Spleen (tissue), 11 donors: Measurements from ENCODE around the gene CDK8. TPM values are rescaled to one million over a fixed set of nuclear protein-coding genes. Genes with fewer than 3 reads are reported as not detected.
"Not testable (repeated sequence)": the region's sequence is repeated elsewhere in the genome, so short reads cannot be mapped to it uniquely, and the experiment has no call there.

Experiments used
- DNase-seq: peaks from one replicate; pipeline ENCODE4 v3.0.0-alpha.2; 2020
- H3K27ac ChIP-seq, 8 donors: fragments of 200-600 bp; sonication (generic) in 7 of 8; 1 replicate in 4 of 8; 2 replicates in 4 of 8; pipeline versions ENCODE4 v1.5.0 to v1.8.0; 2016 to 2021; ENCODE audit warnings: inconsistent platforms in 4 of 8, mild to moderate bottlenecking in 4 of 8, moderate library complexity in 1 of 8
- H3K27me3 ChIP-seq, 7 donors: fragments of 200-600 bp; sonication (generic) in 6 of 7; replicated peaks in 1 of 7; 1 replicate in 4 of 7; 2 replicates in 3 of 7; pipeline versions ENCODE4 v1.5.0 to v1.8.0; 2016 to 2021; ENCODE audit warnings: inconsistent platforms in 3 of 7, mild to moderate bottlenecking in 1 of 7
- H3K36me3 ChIP-seq, 6 donors: fragments of 200-600 bp; sonication (generic) in 5 of 6; 1 replicate in 4 of 6; 2 replicates in 2 of 6; pipeline versions ENCODE4 v1.5.0 to v1.8.0; 2016 to 2021; ENCODE audit warnings: inconsistent platforms in 2 of 6
- H3K4me1 ChIP-seq, 6 donors: fragments of 200-600 bp; sonication (generic) in 5 of 6; 1 replicate in 3 of 6; 2 replicates in 3 of 6; pipeline versions ENCODE4 v1.5.0 to v1.8.0; 2016 to 2021; ENCODE audit warnings: inconsistent platforms in 3 of 6
- H3K4me3 ChIP-seq, 8 donors: fragments of 200-600 bp; sonication (generic) in 7 of 8; 1 replicate in 4 of 8; 2 replicates in 4 of 8; pipeline versions ENCODE4 v1.5.0 to v1.8.0; 2016 to 2021; ENCODE audit warnings: inconsistent platforms in 4 of 8, mild to moderate bottlenecking in 4 of 8, moderate library complexity in 2 of 8
- H3K9me3 ChIP-seq, 8 donors: fragments of 200-600 bp; sonication (generic) in 7 of 8; 1 replicate in 4 of 8; 2 replicates in 4 of 8; pipeline versions ENCODE4 v1.5.0 to v1.8.0; 2016 to 2021; ENCODE audit warnings: inconsistent platforms in 4 of 8
- POLR2A ChIP-seq, 3 donors: fragments of 450-650 bp; IDR thresholded peaks; one replicate each; pipeline ENCODE4 v1.5.1; 2017; ENCODE audit warnings: antibody characterized with exemption in 3 of 3, mild to moderate bottlenecking in 1 of 3
- POLR2AphosphoS5 ChIP-seq, 3 donors: sonication (generic); formaldehyde crosslinking; IDR thresholded peaks; one replicate each; pipeline ENCODE4 v1.5.1; 2017; ENCODE audit warnings: antibody characterized with exemption in 3 of 3
- WGBS, 5 donors: extraction: QIAGEN DNeasy Blood & Tissue Kit in 3 of 5; methylation state at CpG; one replicate each; pipeline versions ENCODE4 v1.1.5 to v1.1.7; 2013 to 2018; 5-methylcytosine and 5-hydroxymethylcytosine counted together
- intact Hi-C: fragments of 100-400 bp; cut with DNase I; formaldehyde crosslinking; loops from one replicate; pipeline ENCODE4 v1.15.0; 2023; ENCODE audit warnings: low total_unique reads
- polyA plus RNA-seq, 3 donors: library from polyadenylated mRNA; stranded (reverse); fragments of 200-250 nt; gene quantifications; one replicate each; pipeline ENCODE4 v1.2.1, GENCODE V29; 2013
- total RNA-seq, 7 donors: library from RNA; depleted of rRNA in 3 of 7; stranded (reverse); fragments of >200 nt in 3 of 7; fragmentation: NEBNext Ultra II Directional in 4 of 7; extraction: Animal tissue kit (Norgen Biotek cat#: 25700) in 4 of 7; gene quantifications; one replicate each; pipeline versions ENCODE4 v1.1.0 to v1.2.1, GENCODE V29; 2016 to 2021
- TF ChIP-seq, protein P1 (sequence below), 11 experiments: fragments of 200-600 bp in 7 of 11; fragments of 450-650 bp in 4 of 11; sonication (generic) in 4 of 11; IDR thresholded peaks in 8 of 11; conservative IDR thresholded peaks in 3 of 11; 1 replicate in 7 of 11; 2 replicates in 4 of 11; pipeline versions ENCODE4 v1.4.0 to v1.8.0; 2016 to 2021; ENCODE audit warnings: antibody characterized with exemption in 11 of 11, inconsistent platforms in 4 of 11, mild to moderate bottlenecking in 1 of 11
- donor health status: healthy with polysubstance abuse.
- donor health status: DM: no; HTN: no; CAD: no; lungs with moderate emphysema.
- donor health status: DM: no; HTN: no; CAD: no.
- donor health status: Bipolar disorder and iron deficiency.
- donor health status: healthy.
- donor health status: DM: no; HTN: no; CAD: no.
- donor health status: DM: yes; HTN: yes; CAD: no.

Gene CDK8
- total and polyA plus RNA-seq, 10 donors, result 7.8 to 16.4 (median 9.2) TPM

DNA sequence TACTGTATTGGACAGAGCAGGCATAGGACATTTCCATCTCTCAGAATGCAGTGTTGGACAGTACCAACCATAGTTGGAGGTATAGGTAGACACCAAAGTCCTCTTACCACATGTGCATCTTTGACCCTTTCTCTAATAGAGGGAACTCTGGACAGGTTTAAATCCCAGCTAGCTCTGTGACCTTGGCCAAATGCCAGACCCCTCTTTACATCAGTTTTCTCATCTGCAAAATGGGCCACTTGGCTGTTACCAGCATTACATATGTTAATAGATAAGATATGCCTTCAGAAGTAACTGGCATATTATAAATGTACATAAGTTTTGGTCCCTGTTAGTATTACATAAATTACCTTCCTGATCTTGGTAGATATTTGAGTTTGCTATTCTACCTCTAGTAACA is 54.3 kb downstream of the CDK8 start:
- TF ChIP-seq, protein P1, sequence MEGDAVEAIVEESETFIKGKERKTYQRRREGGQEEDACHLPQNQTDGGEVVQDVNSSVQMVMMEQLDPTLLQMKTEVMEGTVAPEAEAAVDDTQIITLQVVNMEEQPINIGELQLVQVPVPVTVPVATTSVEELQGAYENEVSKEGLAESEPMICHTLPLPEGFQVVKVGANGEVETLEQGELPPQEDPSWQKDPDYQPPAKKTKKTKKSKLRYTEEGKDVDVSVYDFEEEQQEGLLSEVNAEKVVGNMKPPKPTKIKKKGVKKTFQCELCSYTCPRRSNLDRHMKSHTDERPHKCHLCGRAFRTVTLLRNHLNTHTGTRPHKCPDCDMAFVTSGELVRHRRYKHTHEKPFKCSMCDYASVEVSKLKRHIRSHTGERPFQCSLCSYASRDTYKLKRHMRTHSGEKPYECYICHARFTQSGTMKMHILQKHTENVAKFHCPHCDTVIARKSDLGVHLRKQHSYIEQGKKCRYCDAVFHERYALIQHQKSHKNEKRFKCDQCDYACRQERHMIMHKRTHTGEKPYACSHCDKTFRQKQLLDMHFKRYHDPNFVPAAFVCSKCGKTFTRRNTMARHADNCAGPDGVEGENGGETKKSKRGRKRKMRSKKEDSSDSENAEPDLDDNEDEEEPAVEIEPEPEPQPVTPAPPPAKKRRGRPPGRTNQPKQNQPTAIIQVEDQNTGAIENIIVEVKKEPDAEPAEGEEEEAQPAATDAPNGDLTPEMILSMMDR (IDR thresholded peaks at IDR 0.05 in 8 of 11, conservative IDR thresholded peaks at IDR 0.05 in 3 of 11), result no peak
- DNase-seq, result no peak
- H3K9me3 ChIP-seq, result peaks cover 0 to 5% (median 0%) of the 10 kb centered on the region in 8 donors
- intact Hi-C loops, result no loop called here
- no peak overlapping the region for H3K4me3 ChIP-seq
- H3K36me3 ChIP-seq, result no peaks in the 10 kb centered on the region
- H3K27me3 ChIP-seq, result no peaks in the 10 kb centered on the region
- peaks cover 0 to 28% (median 11%) of the 10 kb centered on the region in 6 donors for H3K4me1 ChIP-seq
- no peak overlapping the region for H3K27ac ChIP-seq

DNA sequence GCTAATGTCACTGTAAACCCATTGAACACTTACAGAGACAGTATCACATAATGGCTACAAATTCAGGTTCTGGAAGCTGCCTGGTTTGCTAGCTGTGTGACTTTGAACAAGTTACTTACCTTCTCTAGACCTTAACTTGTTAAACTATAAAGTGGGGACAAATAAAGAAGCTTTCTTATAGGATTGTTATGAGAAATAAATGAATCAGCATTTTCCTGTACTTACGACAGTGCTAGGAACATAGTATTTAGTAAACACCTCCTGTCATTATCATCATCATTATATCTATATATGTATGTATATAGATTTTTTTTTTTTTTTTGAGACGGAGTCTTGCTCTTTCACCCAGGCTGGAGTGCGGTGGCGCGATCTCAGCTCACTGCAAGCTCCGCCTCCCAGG is 54.9 kb downstream of the CDK8 start:
- DNase-seq, result no peak
- H3K27me3 ChIP-seq, result no peaks in the 10 kb centered on the region
- intact Hi-C loops, result no loop called here
- no peak for TF ChIP-seq POLR2AphosphoS5 (IDR thresholded peaks at IDR 0.05)
- no peak for TF ChIP-seq POLR2A (IDR thresholded peaks at IDR 0.05)
- TF ChIP-seq, protein P1 (IDR thresholded peaks at IDR 0.05 in 8 of 11, conservative IDR thresholded peaks at IDR 0.05 in 3 of 11), result no peak
- peaks cover 0 to 5% (median 0%) of the 10 kb centered on the region in 8 donors for H3K9me3 ChIP-seq
- H3K4me3 ChIP-seq, result no peak overlapping the region
- H3K36me3 ChIP-seq, result no peaks in the 10 kb centered on the region
- WGBS, 5 donors, result 89 to 98% (median 94%) methylated on average over 4 to 6 of the region's 6 CpGs
- peaks cover 0 to 24% (median 9%) of the 10 kb centered on the region in 6 donors for H3K4me1 ChIP-seq
- H3K27ac ChIP-seq, result no peak overlapping the region

DNA sequence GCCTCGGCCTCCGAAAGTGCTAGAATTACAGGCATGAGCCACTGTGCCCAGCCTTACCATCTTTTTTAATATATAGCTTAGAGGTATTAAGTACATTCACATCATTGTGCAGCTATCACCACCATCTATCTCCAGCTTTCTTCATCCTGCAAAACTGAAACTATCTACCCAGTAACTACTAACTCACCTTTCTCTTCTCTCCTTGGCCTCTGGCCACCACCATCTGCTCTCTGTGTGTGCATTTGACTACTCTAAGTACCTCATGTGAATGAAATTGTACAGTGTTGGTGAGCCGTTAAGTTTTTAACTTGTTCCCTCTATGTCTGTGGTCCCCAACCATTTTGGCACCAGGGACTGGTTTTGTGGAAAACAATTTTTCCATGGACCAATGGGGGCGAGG is 56.1 kb downstream of the CDK8 start:
- Histone ChIP-seq H3K36me3 (no peaks in the 10 kb centered on the region), H3K4me1 (peaks cover 0 to 13% (median 3%) of the 10 kb centered on the region in 6 donors), H3K27me3 (no peaks in the 10 kb centered on the region), H3K4me3 (no peak overlapping the region), H3K9me3 (peaks cover 0 to 5% (median 0%) of the 10 kb centered on the region in 8 donors), H3K27ac (no peak overlapping the region)
- intact Hi-C loops, result no loop called here
- DNase-seq, result no peak
- TF ChIP-seq, protein P1 (IDR thresholded peaks at IDR 0.05 in 8 of 11, conservative IDR thresholded peaks at IDR 0.05 in 3 of 11), result no peak
- TF ChIP-seq POLR2A (IDR thresholded peaks at IDR 0.05), result no peak
- no peak for TF ChIP-seq POLR2AphosphoS5 (IDR thresholded peaks at IDR 0.05)
- WGBS, 5 donors, result 94 to 98% (median 95%) methylated on average over 4 of the region's 4 CpGs

DNA sequence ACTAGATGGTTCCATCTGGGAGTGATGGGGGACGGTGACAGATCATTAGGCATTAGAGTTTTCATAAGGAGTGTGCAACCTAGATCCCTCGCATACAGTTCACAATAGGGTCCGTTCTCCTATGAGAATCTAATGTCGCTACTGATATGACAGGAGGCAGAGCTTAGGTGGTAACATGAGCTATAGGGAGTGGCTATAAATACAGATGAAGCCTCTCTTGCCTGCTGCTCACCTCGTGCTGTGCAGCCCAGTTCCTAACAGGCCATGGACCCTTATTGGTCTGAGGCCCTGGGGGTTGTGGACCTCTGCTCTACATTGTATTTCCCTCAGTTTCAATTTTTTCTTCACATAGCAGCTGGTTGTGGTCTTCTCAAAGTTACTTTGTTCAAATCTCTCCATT is 56.5 kb downstream of the CDK8 start:
- WGBS, 5 donors, result 88 to 96% (median 95%) methylated on average over 5 of the region's 5 CpGs
- H3K9me3 ChIP-seq, result peaks cover 0 to 5% (median 0%) of the 10 kb centered on the region in 8 donors
- H3K36me3 ChIP-seq, result no peaks in the 10 kb centered on the region
- H3K4me1 ChIP-seq, result peaks cover 0 to 9% (median 2%) of the 10 kb centered on the region in 6 donors
- DNase-seq, result no peak
- intact Hi-C loops, result no loop called here
- H3K27me3 ChIP-seq, result no peaks in the 10 kb centered on the region
- no peak overlapping the region for H3K27ac ChIP-seq
- TF ChIP-seq POLR2AphosphoS5 (IDR thresholded peaks at IDR 0.05) (no peak), POLR2A (IDR thresholded peaks at IDR 0.05) (no peak)
- TF ChIP-seq, protein P1 (IDR thresholded peaks at IDR 0.05 in 8 of 11, conservative IDR thresholded peaks at IDR 0.05 in 3 of 11), result no peak
- H3K4me3 ChIP-seq, result no peak overlapping the region

DNA sequence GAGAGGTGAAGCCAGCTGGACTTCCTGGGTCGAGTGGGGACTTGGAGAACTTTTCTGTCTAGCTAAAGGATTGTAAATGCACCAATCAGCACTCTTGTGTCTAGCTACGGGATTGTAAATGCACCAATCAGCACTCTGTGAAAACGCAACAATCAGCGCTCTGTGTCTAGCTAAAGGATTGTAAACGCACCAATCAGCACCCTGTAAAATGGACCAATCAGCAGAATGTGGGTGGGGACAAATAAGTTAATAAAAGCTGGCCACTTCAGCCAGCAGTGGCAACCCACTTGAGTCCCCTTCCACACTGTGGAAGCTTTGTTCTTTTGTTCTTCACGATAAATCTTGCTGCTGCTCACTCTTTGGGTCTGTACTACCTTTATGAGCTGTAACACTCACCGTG is 58.1 kb downstream of the CDK8 start:
- H3K27me3 ChIP-seq, DNase-seq, intact Hi-C loops, H3K27ac ChIP-seq, H3K9me3 ChIP-seq, H3K36me3 ChIP-seq, H3K4me1 ChIP-seq, H3K4me3 ChIP-seq: not testable (repeated sequence)
- 93 to 98% (median 96%) methylated on average over 6 to 7 of the region's 7 CpGs for WGBS, 5 donors

DNA sequence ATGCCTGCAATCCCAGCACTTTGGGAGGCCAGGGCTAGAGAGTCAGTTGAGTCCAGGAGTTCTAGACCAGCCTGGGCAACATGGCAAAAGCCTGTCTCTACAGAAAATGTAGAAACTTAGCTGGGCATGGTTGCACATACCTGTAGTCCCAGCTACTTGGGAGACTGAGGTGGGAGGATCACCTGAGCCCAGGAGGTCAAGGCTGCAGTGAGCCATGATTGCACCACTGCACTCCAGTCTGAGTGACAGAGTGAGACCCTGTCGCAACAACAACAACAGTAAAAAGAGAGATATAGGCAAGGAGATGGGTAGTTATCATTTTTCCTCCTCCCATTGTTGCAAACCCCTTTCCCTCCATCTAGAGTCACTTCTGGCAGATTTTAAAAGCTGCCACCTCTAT is 62.2 kb downstream of the CDK8 start:
- H3K4me3 ChIP-seq, H3K27me3 ChIP-seq, DNase-seq, intact Hi-C loops, H3K36me3 ChIP-seq, H3K27ac ChIP-seq, H3K4me1 ChIP-seq, H3K9me3 ChIP-seq: not testable (repeated sequence)
- WGBS, 5 donors, result 92 to 100% (median 97%) methylated on average over 1 of the region's 1 CpG
